Measurements from ENCODE around the gene HMGCS2.
A peak's percentile ranks its signal among the peaks of the same experiment; 100 is the strongest.

Gene HMGCS2

DNA sequence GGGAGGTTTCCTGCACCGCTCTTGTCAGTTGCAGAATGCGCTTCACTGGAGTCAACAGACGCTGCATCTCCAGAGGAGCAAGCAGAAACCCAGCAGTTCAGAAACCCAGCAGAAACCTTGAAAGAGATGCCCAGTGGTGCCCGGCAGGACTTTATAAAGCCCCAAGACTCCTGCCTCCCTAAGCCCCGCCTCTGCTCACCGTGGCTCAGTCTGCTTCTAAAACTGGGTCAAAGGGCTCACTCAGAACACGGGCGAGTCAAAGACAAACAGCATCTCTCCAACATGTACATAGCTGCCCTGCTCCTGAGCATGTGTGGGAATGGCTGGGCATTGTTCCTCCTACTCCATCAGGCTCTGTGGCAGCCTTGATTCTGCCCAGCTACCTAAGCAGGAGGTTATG is at the start of gene HMGCS2:
Gene HMGCS2 (minus strand): TSS at position 128 of the 400 bp plus-strand sequence. CDS start 61 bp downstream, at position 67.
- TF ChIP-seq, protein P1, sequence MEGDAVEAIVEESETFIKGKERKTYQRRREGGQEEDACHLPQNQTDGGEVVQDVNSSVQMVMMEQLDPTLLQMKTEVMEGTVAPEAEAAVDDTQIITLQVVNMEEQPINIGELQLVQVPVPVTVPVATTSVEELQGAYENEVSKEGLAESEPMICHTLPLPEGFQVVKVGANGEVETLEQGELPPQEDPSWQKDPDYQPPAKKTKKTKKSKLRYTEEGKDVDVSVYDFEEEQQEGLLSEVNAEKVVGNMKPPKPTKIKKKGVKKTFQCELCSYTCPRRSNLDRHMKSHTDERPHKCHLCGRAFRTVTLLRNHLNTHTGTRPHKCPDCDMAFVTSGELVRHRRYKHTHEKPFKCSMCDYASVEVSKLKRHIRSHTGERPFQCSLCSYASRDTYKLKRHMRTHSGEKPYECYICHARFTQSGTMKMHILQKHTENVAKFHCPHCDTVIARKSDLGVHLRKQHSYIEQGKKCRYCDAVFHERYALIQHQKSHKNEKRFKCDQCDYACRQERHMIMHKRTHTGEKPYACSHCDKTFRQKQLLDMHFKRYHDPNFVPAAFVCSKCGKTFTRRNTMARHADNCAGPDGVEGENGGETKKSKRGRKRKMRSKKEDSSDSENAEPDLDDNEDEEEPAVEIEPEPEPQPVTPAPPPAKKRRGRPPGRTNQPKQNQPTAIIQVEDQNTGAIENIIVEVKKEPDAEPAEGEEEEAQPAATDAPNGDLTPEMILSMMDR (IDR thresholded peaks at IDR 0.05; ENCODE audit: low read depth, low read length, missing control alignments), result no peak

DNA sequence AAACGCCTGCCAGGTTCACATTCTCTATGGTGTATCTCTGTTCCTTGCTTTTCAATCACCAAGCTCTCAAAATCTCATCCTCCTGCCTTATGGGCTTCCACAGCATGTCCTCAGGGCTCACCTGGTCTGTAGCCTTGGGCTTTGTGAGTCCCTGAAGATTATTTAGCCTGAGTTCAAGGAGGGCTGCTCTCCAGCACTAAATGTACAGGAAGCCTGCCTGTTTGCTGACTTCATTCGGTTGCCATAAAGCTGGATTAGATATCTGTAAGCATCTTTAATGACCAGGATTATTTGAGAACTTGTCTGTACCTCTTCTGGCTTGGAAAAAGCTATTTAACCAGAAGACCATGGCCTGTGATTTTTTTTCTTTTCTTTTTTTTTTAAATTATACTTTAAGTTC is 49.5 kb upstream of the HMGCS2 start:
- in situ Hi-C loops (cut with HindIII; ENCODE audit: low pct_ligation_motif_present, low sequenced_read_pairs), result no loop called here
- H3K27me3 ChIP-seq (replicated peaks), result no peaks in the 10 kb centered on the region
- TF ChIP-seq, protein P1 (IDR thresholded peaks at IDR 0.05; ENCODE audit: low read depth, low read length, missing control alignments), result no peak
- H3K36me3 ChIP-seq (replicated peaks), result no peaks in the 10 kb centered on the region
- no peak overlapping the region for H3K27ac ChIP-seq
- DNase-seq, result no peak
- H3K4me3 ChIP-seq (ENCODE audit: low read depth, low read length), result no peak overlapping the region

More for the DNA sequence above, at the start of gene HMGCS2:
- peaks cover 17% of the 10 kb centered on the region for H3K27me3 ChIP-seq (replicated peaks)
- no peaks in the 10 kb centered on the region for H3K36me3 ChIP-seq (replicated peaks)
- no peak within 1 kb of the TSS for H3K27ac ChIP-seq
- DNase-seq, result no peak
- no peak within 1 kb of the TSS for H3K4me3 ChIP-seq (ENCODE audit: low read depth, low read length)
- in situ Hi-C loops (cut with HindIII; ENCODE audit: low pct_ligation_motif_present, low sequenced_read_pairs), result no loop called here

DNA sequence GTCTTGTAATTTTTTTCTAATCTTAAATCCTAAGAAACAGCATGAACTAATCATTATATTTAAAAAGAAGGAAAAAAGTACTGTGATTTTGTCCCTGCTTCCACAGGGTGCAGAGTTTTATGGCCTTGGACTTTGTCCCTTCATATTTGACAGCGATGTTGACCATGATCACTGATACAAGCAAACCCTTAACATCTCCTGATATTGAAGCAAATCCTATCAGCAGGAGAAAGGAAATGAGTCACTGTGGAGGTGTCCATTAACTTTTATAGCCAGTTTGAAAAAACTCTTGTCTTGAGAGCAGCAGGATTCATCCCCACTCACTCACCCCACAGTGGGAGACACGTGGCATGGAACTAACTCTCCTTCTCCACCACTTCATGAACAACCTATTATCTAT is 47.7 kb upstream of the HMGCS2 start:
- Histone ChIP-seq H3K36me3 (replicated peaks) (no peaks in the 10 kb centered on the region), H3K27me3 (replicated peaks) (no peaks in the 10 kb centered on the region), H3K4me3 (ENCODE audit: low read depth, low read length) (no peak overlapping the region), H3K27ac (no peak overlapping the region)
- in situ Hi-C loops (cut with HindIII; ENCODE audit: low pct_ligation_motif_present, low sequenced_read_pairs), result no loop called here
- peak; percentile 6 for DNase-seq
- TF ChIP-seq, protein P1 (IDR thresholded peaks at IDR 0.05; ENCODE audit: low read depth, low read length, missing control alignments), result no peak

GRCh38 chr1:119815928-119816327 is 47.2 kb upstream of the HMGCS2 start:
- in situ Hi-C loops (cut with HindIII; ENCODE audit: low pct_ligation_motif_present, low sequenced_read_pairs), result no loop called here
- Histone ChIP-seq H3K36me3 (replicated peaks) (no peaks in the 10 kb centered on the region), H3K4me3 (ENCODE audit: low read depth, low read length) (no peak overlapping the region), H3K27me3 (replicated peaks) (no peaks in the 10 kb centered on the region), H3K27ac (no peak overlapping the region)
- no peak for DNase-seq
- TF ChIP-seq, protein P1 (IDR thresholded peaks at IDR 0.05; ENCODE audit: low read depth, low read length, missing control alignments), result no peak

- in situ Hi-C loops (cut with HindIII; ENCODE audit: low pct_ligation_motif_present, low sequenced_read_pairs), result no loop called here
- Histone ChIP-seq H3K27ac (no peak overlapping the region), H3K36me3 (replicated peaks) (no peaks in the 10 kb centered on the region), H3K4me3 (ENCODE audit: low read depth, low read length) (no peak overlapping the region), H3K27me3 (replicated peaks) (no peaks in the 10 kb centered on the region)
- DNase-seq, result peak; percentile 12
- TF ChIP-seq, protein P1 (IDR thresholded peaks at IDR 0.05; ENCODE audit: low read depth, low read length, missing control alignments), result no peak
These were observed 46.7 kb upstream of the HMGCS2 start for GRCh38 chr1:119815361-119815760.

DNA sequence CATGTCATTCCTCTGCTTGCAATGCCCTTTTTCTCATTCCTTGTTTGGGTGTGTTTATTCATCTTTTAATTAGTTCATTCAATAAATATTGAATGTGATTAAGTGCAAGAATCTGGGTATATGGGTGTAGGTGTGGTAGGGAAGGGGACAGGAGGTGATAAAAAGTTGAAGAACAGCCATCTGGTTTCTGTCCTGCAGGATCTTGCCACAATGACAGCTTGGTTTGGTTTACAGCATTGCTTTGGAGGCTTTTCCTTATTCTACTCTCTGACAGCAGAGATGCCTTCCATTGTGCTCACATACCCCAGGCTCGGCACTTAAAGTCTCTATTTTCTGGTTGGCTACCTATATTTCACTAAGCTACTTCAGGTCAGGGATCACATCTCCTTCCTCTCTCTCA is 45.6 kb upstream of the HMGCS2 start:
- Histone ChIP-seq H3K4me3 (ENCODE audit: low read depth, low read length) (no peak overlapping the region), H3K27me3 (replicated peaks) (no peaks in the 10 kb centered on the region), H3K27ac (no peak overlapping the region), H3K36me3 (replicated peaks) (no peaks in the 10 kb centered on the region)
- TF ChIP-seq, protein P1 (IDR thresholded peaks at IDR 0.05; ENCODE audit: low read depth, low read length, missing control alignments), result no peak
- in situ Hi-C loops (cut with HindIII; ENCODE audit: low pct_ligation_motif_present, low sequenced_read_pairs), result no loop called here
- no peak for DNase-seq

Data from brain microvascular endothelial cell (primary cell).